ENCODE results near the gene ARHGEF33. TPM values are rescaled to one million over a fixed set of nuclear protein-coding genes. Genes with fewer than 3 reads are reported as not detected.

ARHGEF33 gene
- total and polyA plus RNA-seq, 2 of the 8 experiments (the other 6 are each of a cell fraction or from before 2014, with no cell fraction given) = 0.09 to 0.95 TPM

GRCh38 chr2:38935568-38936172 lies 46.0 kb downstream of the ARHGEF33 start:
- Histone ChIP-seq H3K36me3 (ENCODE audit: control insufficient read depth in 2 of 4, insufficient read depth in 4 of 4, low read length in 3 of 4) (no peaks in the 10 kb centered on the region), H4K8ac (ENCODE audit: extremely low read depth, insufficient read depth, low read length) (no peak overlapping the region), H2BK20ac (ENCODE audit: low read length) (no peak overlapping the region), H3K9me3 (ENCODE audit: insufficient read depth in 2 of 2, low read depth in 1 of 2, low read length in 1 of 2) (no peaks in the 10 kb centered on the region), H2BK15ac (ENCODE audit: low read length) (no peak overlapping the region), H2AK5ac (ENCODE audit: low read depth, low read length) (no peak overlapping the region), H4K20me1 (replicated peaks in 1 of 2; ENCODE audit: control insufficient read depth in 1 of 2, insufficient read depth in 2 of 2, low read length in 2 of 2) (no peaks in the 10 kb centered on the region), H3K27ac (ENCODE audit: low read depth, low read length) (no peak overlapping the region), H3K18ac (ENCODE audit: extremely low read depth, low read length) (no peak overlapping the region), H2BK12ac (ENCODE audit: low read depth, low read length) (no peak overlapping the region), H3K9ac (replicated peaks in 1 of 4; ENCODE audit: extremely low read depth in 1 of 4, low read depth in 3 of 4, low read length in 3 of 4) (no peak overlapping the region), H2AFZ (ENCODE audit: low read length) (no peak overlapping the region), H3K4ac (replicated peaks; ENCODE audit: insufficient read length, low read depth, low read length) (no peak overlapping the region), H2BK120ac (replicated peaks; ENCODE audit: low read depth, low read length) (no peak overlapping the region), H2BK5ac (ENCODE audit: low read depth, low read length) (no peak overlapping the region), H3K4me3 (ENCODE audit: extremely low read depth in 1 of 4, insufficient read depth in 2 of 4, low read depth in 3 of 4, low read length in 4 of 4) (no peak overlapping the region), H3K27me3 (replicated peaks in 1 of 4; ENCODE audit: control insufficient read depth in 3 of 4, extremely low read depth in 1 of 4, insufficient read depth in 3 of 4, low read length in 3 of 4) (no peaks in the 10 kb centered on the region), H3K56ac (replicated peaks; ENCODE audit: insufficient read length, low read depth, low read length) (no peak overlapping the region), H3K14ac (ENCODE audit: insufficient read length) (no peak overlapping the region), H3K4me2 (ENCODE audit: insufficient read depth in 1 of 2, low read depth in 2 of 2, low read length in 2 of 2) (no peak overlapping the region), H3K79me1 (ENCODE audit: low read depth, low read length) (no peaks in the 10 kb centered on the region), H3K23ac (ENCODE audit: insufficient read length) (no peak overlapping the region), H4K5ac (ENCODE audit: insufficient read length, low read depth, low read length) (no peak overlapping the region), H3K23me2 (ENCODE audit: low read depth, low read length) (no peaks in the 10 kb centered on the region; the same call in 1 of the 2 replicates), H3K79me2 (ENCODE audit: control insufficient read depth in 1 of 2, insufficient read depth in 2 of 2, low read length in 2 of 2) (no peaks in the 10 kb centered on the region), H3K4me1 (replicated peaks in 1 of 4; ENCODE audit: control insufficient read depth in 3 of 4, insufficient read depth in 4 of 4, low read length in 3 of 4) (no peaks in the 10 kb centered on the region), H4K91ac (replicated peaks; ENCODE audit: insufficient read length, low read length) (no peak overlapping the region)
- FAIRE-seq = no peak
- DNase-seq (ENCODE audit: low read depth in 1 of 2, low spot score in 2 of 2) = no peak
- WGBS, 2 experiments (ENCODE audit: extremely low coverage in 1 of 2, insufficient coverage in 1 of 2, insufficient read length in 1 of 2, insufficient replicate concordance in 2 of 2, low coverage in 1 of 2, low lambda C conversion rate in 2 of 2, missing lambda C conversion rate in 1 of 2) = 84% methylated on average over 4 of the region's 4 CpGs; no CpG with 5 or more reads in 1 of the 2 experiments
- POLR2A ChIA-PET (ENCODE audit: partially characterized antibody) = no interaction called here
- CTCF ChIA-PET (ENCODE audit: partially characterized antibody) = interaction anchor here (1.5 to 1.6 kb wide), 2 partner anchors 8 to 13 kb away, joined by 5 to 17 read pairs; no protein-coding TSS in a partner anchor
- no peak for TF ChIP-seq POLR2A (IDR thresholded peaks at IDR 0.05; ENCODE audit: control extremely low read depth in 1 of 2, low read depth in 2 of 2, low read length in 2 of 2)
- no peak for TF ChIP-seq CTBP2 (IDR thresholded peaks at IDR 0.05; ENCODE audit: borderline replicate concordance, insufficient read depth, insufficient read length, low read length)
- TF ChIP-seq TEAD4 (IDR thresholded peaks at IDR 0.05; ENCODE audit: low read depth, low read length) = no peak
- TF ChIP-seq USF2 (IDR thresholded peaks at IDR 0.05; ENCODE audit: low read length) = no peak
- no peak for TF ChIP-seq ATF2 (IDR thresholded peaks at IDR 0.05; ENCODE audit: low read length)
- no peak for TF ChIP-seq NRF1 (IDR thresholded peaks at IDR 0.05; ENCODE audit: low read depth, low read length)
- TF ChIP-seq SP2 (IDR thresholded peaks at IDR 0.05; ENCODE audit: low read length) = no peak
- no peak for TF ChIP-seq RFX5 (IDR thresholded peaks at IDR 0.05; ENCODE audit: borderline replicate concordance, low read depth, low read length)
- TF ChIP-seq BCL11A (IDR thresholded peaks at IDR 0.05; ENCODE audit: low read depth in 2 of 2, low read length in 2 of 2) = no peak
- TF ChIP-seq CBX8 (IDR thresholded peaks at IDR 0.05; ENCODE audit: borderline replicate concordance, low read depth, low read length) = no peak
- TF ChIP-seq POLR2AphosphoS5 (IDR thresholded peaks at IDR 0.05; ENCODE audit: low read depth, low read length) = no peak
- TF ChIP-seq JUN (IDR thresholded peaks at IDR 0.05; ENCODE audit: low read depth, low read length) = no peak
